Mammary epithelial cell (primary cell): ENCODE results near the gene ACYP2.

Experiments
- CTCF ChIP-seq, 2 donors: IDR thresholded peaks in 1 of 2; conservative IDR thresholded peaks in 1 of 2; 2 replicates each; pipeline ENCODE4 v1.5.1; 2011 to 2012; ENCODE audit warnings: inconsistent platforms in 2 of 2, low read length in 2 of 2, mild to moderate bottlenecking in 2 of 2, control low read depth in 1 of 2, low read depth in 1 of 2; ENCODE audit not compliant: insufficient read depth in 1 of 2; ENCODE audit errors: extremely low read depth in 1 of 2
- EZH2 ChIP-seq: IDR thresholded peaks from 2 replicates; pipeline ENCODE4 v1.6.1; 2012; ENCODE audit warnings: low read length, inconsistent platforms, borderline replicate concordance

- TF ChIP-seq CTCF (conservative IDR thresholded peaks at IDR 0.05 in 1 of 2, IDR thresholded peaks at IDR 0.05 in 1 of 2; ENCODE audit: extremely low read depth in 1 of 2, insufficient read depth in 1 of 2, low read depth in 1 of 2, low read length in 2 of 2) (no peak), EZH2 (no peak)
Observed at GRCh38 chr2:54090521-54091117, 24.8 kb upstream of the ACYP2 start.
